ENCODE results near the gene ATP1A2.

Gene ATP1A2

GRCh38 chr1:160143695-160144094 lies 28.1 kb downstream of the ATP1A2 start:
- no peak for DNase-seq (ENCODE audit: low read depth in 4 of 4, low spot score in 1 of 4)

- no peak for DNase-seq (ENCODE audit: low read depth in 4 of 4, low spot score in 1 of 4)
Observed at GRCh38 chr1:160144921-160145320, 29.4 kb downstream of the ATP1A2 start.

- no peak for DNase-seq (ENCODE audit: low read depth in 4 of 4, low spot score in 1 of 4)
Observed at GRCh38 chr1:160146107-160146506, 30.5 kb downstream of the ATP1A2 start.

- no peak for DNase-seq (ENCODE audit: low read depth in 4 of 4, low spot score in 1 of 4)
Observed at GRCh38 chr1:160148121-160148520, 32.6 kb downstream of the ATP1A2 start.

- no peak for DNase-seq (ENCODE audit: low read depth in 4 of 4, low spot score in 1 of 4)
Observed at GRCh38 chr1:160149233-160149632, 33.7 kb downstream of the ATP1A2 start.

DNA sequence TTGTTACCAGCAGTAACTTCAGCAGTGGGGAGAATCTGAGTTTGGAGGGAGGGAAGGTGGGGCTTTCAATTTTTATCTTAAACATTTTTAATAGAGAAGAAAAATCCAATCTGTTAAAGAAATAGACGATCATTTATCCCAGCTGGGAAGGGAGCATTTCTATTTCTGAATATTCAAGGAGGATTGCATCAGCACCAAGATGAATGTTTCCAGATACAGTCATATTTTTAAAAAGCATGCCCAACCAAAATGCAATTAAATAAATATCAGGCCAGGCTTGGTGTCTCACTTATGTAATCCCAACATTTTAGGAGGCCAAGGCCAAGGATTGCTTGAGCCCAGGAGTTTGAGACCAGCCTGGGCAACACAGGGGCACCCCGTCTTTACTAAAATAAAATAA lies 34.2 kb downstream of the ATP1A2 start:
- no peak for DNase-seq (ENCODE audit: low read depth in 4 of 4, low spot score in 1 of 4)

DNA sequence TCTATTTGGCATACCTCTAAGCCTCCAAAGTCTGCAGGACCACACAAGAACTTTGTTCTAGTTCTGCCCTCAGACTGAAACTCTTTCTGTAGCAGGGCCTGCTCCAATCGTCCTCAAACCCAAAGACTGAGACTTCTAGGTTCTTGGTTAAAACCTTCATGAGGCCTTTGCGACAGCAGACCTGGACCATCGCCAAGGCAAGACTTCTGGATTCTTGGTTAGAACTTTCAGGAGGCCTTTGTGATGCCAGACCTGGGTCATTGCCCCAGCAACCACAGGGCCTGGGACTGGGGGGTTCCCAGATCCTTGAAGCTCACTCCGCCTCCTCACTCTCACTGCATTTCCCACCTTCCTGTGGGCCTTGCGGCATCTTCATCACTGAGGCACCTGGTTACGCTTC lies 35.7 kb downstream of the ATP1A2 start, which contains the start of gene ATP1A4:
ATP1A4 (plus strand) TSS at position 301 of the 400 bp plus-strand sequence. CDS start 438 bp downstream, outside the sequence.
- no peak for DNase-seq (ENCODE audit: low read depth in 4 of 4, low spot score in 1 of 4)

DNA sequence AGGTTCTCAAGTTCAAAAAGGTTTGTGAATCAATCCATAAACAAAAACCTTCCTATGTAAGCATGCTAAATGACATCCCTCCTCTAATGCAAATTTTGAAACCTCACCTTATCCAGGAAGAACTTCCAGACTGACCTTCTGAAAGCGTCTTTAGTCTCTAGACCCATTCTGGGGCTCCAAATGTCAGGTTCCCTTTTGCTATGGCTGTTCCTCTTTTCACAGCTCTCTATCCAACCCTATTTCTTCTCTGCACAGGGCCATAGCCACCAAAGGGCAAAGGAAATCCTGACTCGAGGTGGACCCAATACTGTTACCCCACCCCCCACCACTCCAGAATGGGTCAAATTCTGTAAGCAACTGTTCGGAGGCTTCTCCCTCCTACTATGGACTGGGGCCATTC lies 39.2 kb downstream of the ATP1A2 start:
- no peak for DNase-seq (ENCODE audit: low read depth in 4 of 4, low spot score in 1 of 4)

- no peak for DNase-seq (ENCODE audit: low read depth in 4 of 4, low spot score in 1 of 4)
Observed at GRCh38 chr1:160156361-160156760, 40.8 kb downstream of the ATP1A2 start.

DNA sequence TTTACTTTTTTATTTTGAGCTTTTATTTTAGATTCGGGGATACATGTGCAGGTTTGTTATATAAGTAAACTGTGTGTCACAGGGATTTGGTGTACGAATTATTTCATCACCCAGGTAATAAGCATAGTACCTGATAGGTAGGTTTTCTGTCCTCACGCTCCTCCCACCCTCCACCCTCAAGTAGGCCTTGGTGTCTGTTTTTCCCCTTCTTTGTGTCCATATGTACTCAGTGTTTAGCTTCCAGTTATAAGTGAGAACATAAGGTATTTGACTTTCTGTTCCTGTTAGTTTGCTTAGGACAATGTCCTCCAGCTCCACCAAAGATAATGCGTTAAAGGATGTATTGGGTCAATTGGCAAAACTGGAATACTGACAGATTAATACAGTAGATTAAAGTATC lies 41.6 kb downstream of the ATP1A2 start:
- DNase-seq (ENCODE audit: low read depth in 4 of 4, low spot score in 1 of 4): no peak

GRCh38 chr1:160158031-160158430 lies 42.5 kb downstream of the ATP1A2 start:
- no peak for DNase-seq (ENCODE audit: low read depth in 4 of 4, low spot score in 1 of 4)

DNA sequence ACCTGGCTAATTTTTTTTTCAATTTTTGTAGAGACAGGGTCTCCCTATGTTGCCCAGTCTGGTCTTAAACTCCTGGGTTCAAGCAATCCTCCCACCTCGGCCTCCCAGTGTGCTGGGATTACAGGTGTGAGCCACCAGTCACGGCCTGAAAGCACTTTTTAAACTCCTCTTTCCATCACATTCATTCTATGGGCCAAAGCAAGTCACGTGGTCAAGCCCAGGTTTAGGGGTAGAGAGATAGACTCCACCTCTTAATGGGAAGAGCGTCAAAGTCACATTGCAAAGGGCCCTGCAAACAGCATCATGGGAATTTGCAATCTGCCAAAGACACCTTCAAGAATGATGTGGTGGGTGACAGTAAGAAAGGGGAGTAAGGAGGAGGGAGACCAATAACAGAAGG lies 43.0 kb downstream of the ATP1A2 start:
- DNase-seq (ENCODE audit: low read depth in 4 of 4, low spot score in 1 of 4): no peak

DNA sequence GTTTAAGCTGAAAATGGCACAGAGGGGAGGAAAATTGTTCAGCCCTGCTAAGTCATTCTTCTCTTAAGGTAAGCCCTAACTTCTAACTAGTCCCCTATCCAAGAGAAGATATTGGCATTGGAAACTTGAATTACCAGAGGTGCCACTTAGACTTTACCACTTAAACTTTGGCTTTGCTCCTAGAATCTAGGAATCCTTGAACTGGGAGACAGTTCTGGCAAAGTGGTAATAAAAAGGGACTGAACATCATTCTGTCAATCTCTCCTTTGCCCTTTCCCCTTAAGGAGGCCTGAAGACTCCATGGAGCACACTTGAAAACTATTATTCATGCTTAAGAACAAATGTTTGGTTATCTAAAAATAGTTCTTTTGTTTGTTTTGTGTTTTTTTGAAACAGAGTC lies 44.3 kb downstream of the ATP1A2 start:
- no peak for DNase-seq (ENCODE audit: low read depth in 4 of 4, low spot score in 1 of 4)

DNA sequence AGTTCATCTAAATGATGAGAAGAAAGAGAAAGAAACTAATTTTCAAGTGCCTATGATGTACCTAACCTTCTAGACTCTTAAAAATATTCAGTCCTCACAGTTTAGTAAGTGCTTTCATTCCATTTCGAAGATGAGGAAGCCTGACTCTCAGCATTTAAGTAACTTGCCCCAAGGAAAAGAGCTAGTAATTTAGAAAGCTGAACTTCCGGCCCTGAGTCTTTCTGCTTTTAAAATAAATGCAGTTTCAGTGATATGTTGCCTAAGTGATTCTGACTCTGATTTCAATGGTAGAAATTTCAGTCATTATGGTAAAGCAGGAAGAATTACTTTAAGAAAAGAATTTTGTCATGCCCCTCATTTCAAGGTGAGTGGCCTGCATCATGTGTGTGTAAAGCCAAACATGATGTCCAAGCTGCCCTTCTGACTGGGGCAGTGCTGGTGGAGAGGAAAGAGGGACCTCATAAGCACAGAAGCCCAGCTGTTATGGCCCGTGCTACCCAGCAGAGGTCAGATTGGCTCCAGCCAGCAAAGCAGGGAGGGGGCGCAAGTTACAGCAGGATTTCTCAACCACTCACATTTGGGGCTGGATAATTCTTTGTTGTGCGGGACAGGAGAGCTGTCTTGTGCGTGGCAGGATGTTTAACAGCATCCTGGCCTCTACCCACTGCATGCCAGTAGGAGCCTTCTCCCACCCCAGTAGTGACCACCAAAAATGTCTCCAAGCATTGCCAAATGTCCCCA lies 46.6 kb downstream of the ATP1A2 start:
- no peak for DNase-seq (ENCODE audit: low read depth in 4 of 4, low spot score in 1 of 4)

GRCh38 chr1:160162931-160163330 lies 47.4 kb downstream of the ATP1A2 start:
- DNase-seq (ENCODE audit: low read depth in 4 of 4, low spot score in 1 of 4): no peak

DNA sequence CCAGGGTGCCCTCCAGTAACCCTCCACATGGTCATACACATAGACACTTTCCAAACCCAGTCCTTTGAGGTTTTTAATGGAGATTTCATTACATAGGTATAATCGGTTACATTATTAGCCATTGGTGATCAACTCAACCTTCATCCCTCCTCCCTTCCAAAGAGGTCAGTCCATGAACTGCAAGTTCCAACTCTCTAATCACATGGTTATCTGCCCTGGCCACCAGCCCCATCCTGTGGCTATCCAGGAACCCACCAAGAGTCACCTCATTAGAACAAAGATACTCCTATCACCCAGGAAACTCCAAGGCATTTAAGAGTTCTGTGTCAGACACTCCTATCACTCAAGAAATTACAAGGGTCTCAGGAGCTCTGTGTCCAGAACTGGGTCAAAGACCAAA lies 48.1 kb downstream of the ATP1A2 start:
- DNase-seq (ENCODE audit: low read depth in 4 of 4, low spot score in 1 of 4): no peak

- no peak for DNase-seq (ENCODE audit: low read depth in 4 of 4, low spot score in 1 of 4)
Observed at GRCh38 chr1:160164121-160164520, 48.6 kb downstream of the ATP1A2 start.

GRCh38 chr1:160166166-160166868 lies 50.8 kb downstream of the ATP1A2 start:
- DNase-seq (ENCODE audit: low read depth in 4 of 4, low spot score in 1 of 4): no peak

DNA sequence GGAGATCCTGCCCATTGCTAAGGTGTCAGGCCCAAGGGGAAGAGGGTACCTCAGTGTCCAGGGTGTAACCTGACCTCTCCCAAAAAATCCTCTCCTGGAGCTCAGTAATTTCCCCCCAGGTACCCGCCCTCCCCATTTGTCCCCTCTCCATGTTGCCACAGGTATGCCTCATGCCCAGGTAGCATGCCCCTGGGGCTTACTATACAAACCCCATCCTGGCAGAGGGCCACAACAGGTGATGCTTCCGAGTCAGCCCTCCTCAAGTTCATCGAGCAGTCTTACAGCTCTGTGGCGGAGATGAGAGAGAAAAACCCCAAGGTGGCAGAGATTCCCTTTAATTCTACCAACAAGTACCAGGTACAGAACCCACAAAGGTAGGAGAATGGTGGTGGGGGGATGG lies 51.5 kb downstream of the ATP1A2 start:
- DNase-seq (ENCODE audit: low read depth in 4 of 4, low spot score in 1 of 4): no peak

DNA sequence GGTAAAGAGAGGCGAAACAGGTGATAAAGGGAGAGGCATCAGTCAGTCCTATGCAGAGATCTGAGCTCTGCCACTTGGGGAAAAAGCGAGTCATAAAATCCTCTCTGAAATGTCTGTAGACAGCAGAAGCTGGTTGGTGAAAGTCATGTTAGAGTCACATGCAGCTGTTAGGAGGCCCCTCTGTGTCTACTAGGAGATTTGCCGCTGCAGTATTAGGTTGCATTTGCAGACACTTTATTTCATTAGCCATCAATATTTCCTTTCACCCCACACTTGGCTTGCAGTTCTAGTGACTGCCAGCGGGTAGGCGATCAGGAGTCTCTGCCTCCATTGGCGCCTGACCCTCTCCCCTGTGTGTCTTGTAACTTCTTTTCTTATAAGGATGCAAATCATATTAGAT lies 52.0 kb downstream of the ATP1A2 start:
- DNase-seq (ENCODE audit: low read depth in 4 of 4, low spot score in 1 of 4): no peak

DNA sequence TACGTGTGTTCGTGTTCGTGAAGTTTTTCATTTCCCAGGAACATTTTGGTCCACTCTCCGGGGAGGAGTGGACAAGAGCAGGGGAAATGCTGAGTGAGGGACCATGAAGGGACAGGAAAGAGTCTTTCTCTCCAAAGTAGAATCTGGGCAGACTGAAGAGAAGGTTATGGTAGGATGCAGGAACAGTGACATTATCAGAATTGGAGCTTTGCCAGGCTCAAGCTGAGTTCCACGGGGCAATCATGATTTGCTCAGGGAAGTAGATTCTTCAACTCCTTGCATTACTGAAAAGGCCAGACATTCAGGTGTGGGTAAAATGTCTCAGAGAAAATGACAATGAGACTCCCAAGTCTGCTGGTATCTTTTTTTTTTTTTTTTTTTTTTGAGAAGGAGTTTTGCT lies 52.5 kb downstream of the ATP1A2 start:
- no peak for DNase-seq (ENCODE audit: low read depth in 4 of 4, low spot score in 1 of 4)

DNA sequence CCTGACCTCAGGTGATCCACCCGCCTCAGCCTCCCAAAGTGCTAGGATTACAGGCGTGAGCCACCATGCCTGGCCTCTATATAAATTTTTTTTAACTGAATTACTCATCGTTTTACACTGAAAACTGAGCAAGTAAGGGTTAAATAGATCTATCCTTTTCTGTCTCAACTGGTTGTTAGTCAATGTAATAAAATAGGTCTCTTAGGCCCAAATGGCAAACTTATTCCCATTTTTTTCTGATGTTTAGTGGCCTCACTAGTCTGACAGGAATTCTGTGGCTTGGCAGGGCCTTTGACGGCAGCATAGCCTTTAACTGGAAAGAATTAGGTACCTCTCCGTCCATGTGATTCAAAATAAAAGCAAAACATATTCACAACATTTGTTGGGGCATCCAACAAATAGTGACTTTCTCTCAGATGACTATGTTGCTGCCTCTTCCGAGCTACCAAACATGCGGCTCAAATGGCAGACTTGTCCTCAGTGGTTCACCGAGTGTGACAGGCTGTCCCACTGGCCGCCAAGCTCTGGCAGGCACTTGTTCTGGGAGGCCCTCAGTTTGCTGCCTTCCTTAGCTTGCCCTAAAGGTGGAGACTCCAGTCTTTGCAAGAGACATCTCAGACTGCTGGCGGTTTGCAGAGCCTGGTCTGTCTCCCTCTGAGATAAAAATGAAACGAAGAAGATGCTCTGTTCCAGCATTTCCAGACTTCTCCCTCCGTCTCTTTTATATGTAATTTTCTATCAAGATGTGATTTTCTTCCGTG lies 53.2 kb downstream of the ATP1A2 start:
- DNase-seq (ENCODE audit: low read depth in 4 of 4, low spot score in 1 of 4): no peak
